K562 (cell line): Measurements from ENCODE around the gene ZFAND2A. TPM values are rescaled to one million over a fixed set of nuclear protein-coding genes. Genes with fewer than 3 reads are reported as not detected.

ENCODE experiments used
- BRD4 ChIP-seq: fragments of 200-600 bp; sonication (generic); IDR thresholded peaks from 2 replicates; pipeline ENCODE4 v1.6.1; 2017; ENCODE audit warnings: inconsistent platforms
- MBD1 ChIP-seq: fragments of 250-450 bp; sonication (Bioruptor Pico); IDR thresholded peaks from 2 replicates; pipeline ENCODE4 v1.8.0; 2022; ENCODE audit warnings: inconsistent platforms
- MYC ChIP-seq, 2 experiments: fragments of 250-450 bp in 1 of 2; sonication (Bioruptor Pico) in 1 of 2; IDR thresholded peaks; 2 replicates each; pipeline versions ENCODE4 v1.5.1 to v1.6.1; 2012 to 2021; ENCODE audit warnings: low read depth in 2 of 2, borderline replicate concordance in 1 of 2, improper control_type of control experiment in 1 of 2, low read length in 1 of 2, mild to moderate bottlenecking in 1 of 2, moderate library complexity in 1 of 2
- NCOA4 ChIP-seq: fragments of 450-650 bp; IDR thresholded peaks from 2 replicates; pipeline ENCODE4 v1.6.1; 2018; ENCODE audit warnings: mild to moderate bottlenecking; ENCODE audit not compliant: partially characterized antibody
- TCFL5 ChIP-seq: fragments of 250-450 bp; sonication (Bioruptor Pico); conservative IDR thresholded peaks from 2 replicates; pipeline ENCODE4 v1.6.1; 2021; ENCODE audit warnings: mild to moderate bottlenecking, moderate library complexity, matching md5 sums
- ZNF253 ChIP-seq: fragments of 250-450 bp; sonication (Bioruptor Pico); conservative IDR thresholded peaks from 2 replicates; pipeline ENCODE4 v1.6.1; 2021; ENCODE audit warnings: mild to moderate bottlenecking
- ZNF639 ChIP-seq, 2 experiments: fragments of 200-800 bp in 1 of 2; sonication (Bioruptor generic) in 1 of 2; sonication (generic) in 1 of 2; formaldehyde crosslinking in 1 of 2; IDR thresholded peaks in 1 of 2; conservative IDR thresholded peaks in 1 of 2; 2 replicates each; pipeline versions ENCODE4 v1.5.0 to v1.6.1; 2016 to 2020; ENCODE audit warnings: missing compliant biosample characterization in 1 of 2, missing genetic modification characterization in 1 of 2, missing genetic modification reagents in 1 of 2
- polyA plus RNA-seq, 8 experiments: library from polyadenylated mRNA; depleted of rRNA in 4 of 8; stranded (reverse) in 5 of 8; unstranded in 3 of 8; fragments of >200 nt; fragmentation: Nextera tagmentation in 2 of 8; fragmentation: Illumina TruSeq in 1 of 8; extraction: Ambion mirVana in 2 of 8; extraction: Trizol in 1 of 8; gene quantifications; 2 replicates each; pipeline versions ENCODE4 v1.2.1 to v1.2.3, GENCODE V29; 2011 to 2014; ENCODE audit warnings: inconsistent platforms in 1 of 8, missing spikeins in 1 of 8
- total RNA-seq, 7 experiments: library from RNA; depleted of rRNA in 6 of 7; stranded (reverse); fragments of >200 nt in 6 of 7; fragmentation: Illumina TruSeq in 2 of 7; extraction: Trizol in 2 of 7; gene quantifications; 2 replicates each; pipeline versions ENCODE4 v1.2.1 to v1.2.3, GENCODE V29; 2011 to 2021; ENCODE audit warnings: low replicate concordance in 1 of 7
- TF ChIP-seq, protein P1 (sequence below): fragments of 450-650 bp; conservative IDR thresholded peaks from 2 replicates; pipeline ENCODE4 v1.6.1; 2016; ENCODE audit warnings: missing genetic modification characterization, low read depth, mild to moderate bottlenecking, control low read depth, missing compliant biosample characterization
- TF ChIP-seq, protein P2 (sequence below): conservative IDR thresholded peaks from 2 replicates; pipeline ENCODE4 v1.6.1; 2011; ENCODE audit warnings: low read depth, mild to moderate bottlenecking, low read length; ENCODE audit not compliant: control insufficient read depth
- TF ChIP-seq, protein P3 (sequence below): fragments of 250-450 bp; sonication (Bioruptor Pico); IDR thresholded peaks from 2 replicates; pipeline ENCODE4 v1.8.0; 2021; ENCODE audit warnings: borderline replicate concordance, mild to moderate bottlenecking, moderate library complexity; ENCODE audit not compliant: poor library complexity, severe bottlenecking

Gene ZFAND2A
- total and polyA plus RNA-seq, 9 of the 15 experiments (the other 6 are each of a cell fraction or from before 2014, with no cell fraction given) = 16.8 to 56.8 (median 26.1) TPM

DNA sequence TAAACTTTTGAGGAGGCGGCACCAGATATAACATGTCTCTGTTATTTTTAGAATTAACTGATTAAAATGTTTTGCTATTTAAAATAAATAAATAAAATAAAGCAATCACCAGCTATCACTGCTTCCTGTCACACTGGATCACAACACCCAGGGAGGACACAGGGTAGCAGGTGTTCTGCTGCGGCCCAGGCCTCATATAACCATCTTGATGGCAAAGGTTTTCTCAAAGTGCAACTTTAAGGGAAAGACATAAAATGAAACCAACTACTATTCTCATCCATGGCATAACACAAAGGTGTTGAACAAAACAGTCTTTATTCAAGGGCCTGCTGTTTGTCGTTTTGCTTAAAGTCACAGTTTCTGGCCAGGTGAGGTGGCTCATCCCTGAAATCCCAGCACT is 48.8 kb downstream of the ZFAND2A start (continued):
- TF ChIP-seq, protein P1, sequence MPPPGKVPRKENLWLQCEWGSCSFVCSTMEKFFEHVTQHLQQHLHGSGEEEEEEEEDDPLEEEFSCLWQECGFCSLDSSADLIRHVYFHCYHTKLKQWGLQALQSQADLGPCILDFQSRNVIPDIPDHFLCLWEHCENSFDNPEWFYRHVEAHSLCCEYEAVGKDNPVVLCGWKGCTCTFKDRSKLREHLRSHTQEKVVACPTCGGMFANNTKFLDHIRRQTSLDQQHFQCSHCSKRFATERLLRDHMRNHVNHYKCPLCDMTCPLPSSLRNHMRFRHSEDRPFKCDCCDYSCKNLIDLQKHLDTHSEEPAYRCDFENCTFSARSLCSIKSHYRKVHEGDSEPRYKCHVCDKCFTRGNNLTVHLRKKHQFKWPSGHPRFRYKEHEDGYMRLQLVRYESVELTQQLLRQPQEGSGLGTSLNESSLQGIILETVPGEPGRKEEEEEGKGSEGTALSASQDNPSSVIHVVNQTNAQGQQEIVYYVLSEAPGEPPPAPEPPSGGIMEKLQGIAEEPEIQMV (tag) = no peak
- TF ChIP-seq MBD1 (CRISPR knock-in tag) = no peak
- TF ChIP-seq, protein P2, sequence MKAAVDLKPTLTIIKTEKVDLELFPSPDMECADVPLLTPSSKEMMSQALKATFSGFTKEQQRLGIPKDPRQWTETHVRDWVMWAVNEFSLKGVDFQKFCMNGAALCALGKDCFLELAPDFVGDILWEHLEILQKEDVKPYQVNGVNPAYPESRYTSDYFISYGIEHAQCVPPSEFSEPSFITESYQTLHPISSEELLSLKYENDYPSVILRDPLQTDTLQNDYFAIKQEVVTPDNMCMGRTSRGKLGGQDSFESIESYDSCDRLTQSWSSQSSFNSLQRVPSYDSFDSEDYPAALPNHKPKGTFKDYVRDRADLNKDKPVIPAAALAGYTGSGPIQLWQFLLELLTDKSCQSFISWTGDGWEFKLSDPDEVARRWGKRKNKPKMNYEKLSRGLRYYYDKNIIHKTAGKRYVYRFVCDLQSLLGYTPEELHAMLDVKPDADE = no peak
- TF ChIP-seq ZNF639 (CRISPR knock-in tag; conservative IDR thresholded peaks at IDR 0.05 in 1 of 2, IDR thresholded peaks at IDR 0.05 in 1 of 2) = no peak
- TF ChIP-seq BRD4 = no peak
- TF ChIP-seq TCFL5 (CRISPR knock-in tag) = no peak
- TF ChIP-seq ZNF253 (CRISPR knock-in tag) = no peak
- TF ChIP-seq, protein P3, sequence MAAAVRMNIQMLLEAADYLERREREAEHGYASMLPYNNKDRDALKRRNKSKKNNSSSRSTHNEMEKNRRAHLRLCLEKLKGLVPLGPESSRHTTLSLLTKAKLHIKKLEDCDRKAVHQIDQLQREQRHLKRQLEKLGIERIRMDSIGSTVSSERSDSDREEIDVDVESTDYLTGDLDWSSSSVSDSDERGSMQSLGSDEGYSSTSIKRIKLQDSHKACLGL (CRISPR knock-in tag) = no peak
- TF ChIP-seq NCOA4 = no peak
- TF ChIP-seq MYC (IDR thresholded peaks at IDR 0.05; ENCODE audit: low read depth, low read length) = no peak
- no peak for TF ChIP-seq MYC (CRISPR knock-in tag; IDR thresholded peaks at IDR 0.05; ENCODE audit: borderline replicate concordance, low read depth)
